ENCODE data around the gene ADAMTS12. TPM values are rescaled to one million over a fixed set of nuclear protein-coding genes. Genes with fewer than 3 reads are reported as not detected.

The ADAMTS12 gene
- total and polyA plus RNA-seq, 10 of the 15 experiments (the other 5 are each of a cell fraction or from before 2014, with no cell fraction given) = 0.11 to 35.8 (median 20.7) TPM

DNA sequence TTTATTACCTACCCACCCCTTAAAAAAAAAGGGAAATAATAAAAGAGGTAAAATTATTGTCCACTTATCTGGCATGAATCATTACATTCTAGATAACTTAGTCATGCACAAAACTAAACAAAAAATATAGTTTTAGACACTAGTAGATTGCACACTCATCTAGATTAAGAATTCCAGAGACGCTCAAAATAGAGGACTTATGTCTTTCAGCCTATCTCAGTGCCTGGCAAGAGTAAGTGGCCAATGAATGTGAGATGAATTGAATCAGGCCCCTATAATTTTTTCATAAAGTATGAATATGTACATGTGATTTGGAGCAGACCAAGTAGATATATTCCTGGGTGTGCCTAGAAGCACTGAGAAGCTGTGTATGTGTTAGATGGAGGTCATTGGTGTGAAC, 42.4 kb upstream of the ADAMTS12 start:
- 7% methylated on average over 1 of the region's 1 CpG for WGBS (ENCODE audit: insufficient coverage, insufficient replicate concordance, low lambda C conversion rate, missing lambda C conversion rate)
- Histone ChIP-seq H3K79me2 (ENCODE audit: control insufficient read depth, insufficient read depth, low read length) (no peaks in the 10 kb centered on the region), H3K4me1 (ENCODE audit: control insufficient read depth, insufficient read depth, low read length) (peaks cover 29% of the 10 kb centered on the region), H3K36me3 (ENCODE audit: control insufficient read depth in 2 of 2, insufficient read depth in 2 of 2, low read length in 1 of 2) (no peaks in the 10 kb centered on the region), H3K27me3 (replicated peaks in 1 of 2; ENCODE audit: control insufficient read depth in 2 of 2, insufficient read depth in 2 of 2, low read length in 1 of 2) (no peaks in the 10 kb centered on the region; a peak in 1 of 4 replicates), H3K9ac (ENCODE audit: control insufficient read depth, insufficient read depth, low read length) (peak overlapping the region; percentile 32; the same call in 1 of the 2 replicates), H2AFZ (ENCODE audit: control insufficient read depth, low read depth, low read length) (no peak overlapping the region), H3K4me3 (no peak overlapping the region), H3K27ac (ENCODE audit: control insufficient read depth, insufficient read depth) (peak overlapping the region; percentile 90), H4K20me1 (ENCODE audit: control insufficient read depth, insufficient read depth) (no peaks in the 10 kb centered on the region), H3K4me2 (ENCODE audit: control insufficient read depth, insufficient read depth) (peak overlapping the region; percentile 82; the same call in 1 of the 2 replicates), H3K9me3 (replicated peaks; ENCODE audit: control insufficient read depth, insufficient read depth, low read length) (no peaks in the 10 kb centered on the region; the same call in 2 of the 3 replicates)
- CTCF ChIA-PET = interaction anchor here (0.6 to 6.6 kb wide), 59 partner anchors 9 to 512 kb away, joined by 3 to 96 read pairs (median 4); partner anchors contain the start of genes ADAMTS12 and TARS1
- peak; percentile 25 for DNase-seq (ENCODE audit: low read depth, low spot score)
- SMC1A ChIA-PET (ENCODE audit: uncharacterized antibody, unreplicated experiment) = interaction anchor here (0.7 to 7.4 kb wide), 45 partner anchors 11 to 768 kb away, joined by 3 to 80 read pairs (median 5); partner anchors contain the start of genes ADAMTS12 and TARS1
- POLR2A ChIA-PET = interaction anchor here (1.3 to 1.5 kb wide), 2 partner anchors 490 to 498 kb away, joined by 5 read pairs; no protein-coding TSS in a partner anchor
- ATAC-seq = peak; percentile 35
- FAIRE-seq = no peak
- in situ Hi-C loops (cut with MboI) = loop anchor here (5.0 kb wide), 1 partner anchor 492 kb away; the partner anchor contains the start of gene TARS1
- TF ChIP-seq RAD51 (IDR thresholded peaks at IDR 0.05) (peak; percentile 39; the same call in 1 of the 2 replicates), EZH2 (IDR thresholded peaks at IDR 0.05; ENCODE audit: borderline replicate concordance, control insufficient read depth, low read depth, low read length) (no peak), CEBPB (IDR thresholded peaks at IDR 0.05; ENCODE audit: borderline replicate concordance in 1 of 2, low read depth in 2 of 2, low read length in 2 of 2) (peak in 1 of 2 experiments; percentile 9; a peak in 1 of 4 replicates), STAT1 (conservative IDR thresholded peaks at IDR 0.05) (no peak), GATAD2B (conservative IDR thresholded peaks at IDR 0.05; ENCODE audit: low read depth) (peak; percentile 60; the same call in 1 of the 2 replicates), EP300 (IDR thresholded peaks at IDR 0.05; ENCODE audit: borderline replicate concordance in 1 of 2, control insufficient read depth in 1 of 2, low read depth in 2 of 2, low read length in 2 of 2) (0 out of 4 replicates have a peak, but pooled peaks of 1 of the 2 experiments have one; percentile 8), EED (IDR thresholded peaks at IDR 0.05; ENCODE audit: low read depth) (no peak), HDAC2 (IDR thresholded peaks at IDR 0.05) (no peak), NBN (IDR thresholded peaks at IDR 0.05) (no peak; the same call in 1 of the 2 replicates), MTA2 (IDR thresholded peaks at IDR 0.05; ENCODE audit: low read depth) (0 out of 2 replicates have a peak, but pooled peaks have one; percentile 20), MEF2B (IDR thresholded peaks at IDR 0.05; ENCODE audit: partially characterized antibody, poor library complexity, severe bottlenecking) (peak; percentile 37), DPF2 (IDR thresholded peaks at IDR 0.05) (0 out of 2 replicates have a peak, but pooled peaks have one; percentile 37), ATF7 (IDR thresholded peaks at IDR 0.05; ENCODE audit: low read depth) (peak; percentile 17; the same call in 1 of the 2 replicates), NFIC (IDR thresholded peaks at IDR 0.05; ENCODE audit: low read depth, low read length) (peak; percentile 80)
- no TSS peak for BruUV-seq (replicated peaks)
- RAD21 ChIA-PET (ENCODE audit: unreplicated experiment) = interaction anchor here (0.7 to 8.8 kb wide), 39 partner anchors 8 to 1403 kb away, joined by 3 to 111 read pairs (median 5); partner anchors contain the start of genes ADAMTS12 and TARS1
- intact Hi-C loops (cut with micrococcal nuclease; ENCODE audit: unreplicated experiment) = loop anchor here (1.0 to 2.0 kb wide), 6 partner anchors 84 to 498 kb away; partner anchors contain the start of gene TARS1
